ENCODE measurements around the gene KHNYN.
"Not testable (repeated sequence)": the region's sequence is repeated elsewhere in the genome, so short reads cannot be mapped to it uniquely, and the experiment has no call there.

The KHNYN gene

GRCh38 chr14:24429395-24430142 lies at the start of gene KHNYN, which contains the start of gene CBLN3:
Gene KHNYN (plus strand): TSS chr14:24429954. CDS start chr14:24430731, 777 bp downstream.
Gene CBLN3 (minus strand): TSS chr14:24429668. CDS start chr14:24429054, 614 bp downstream.
- DNase-seq (ENCODE audit: low spot score) = peak; percentile 83

DNA sequence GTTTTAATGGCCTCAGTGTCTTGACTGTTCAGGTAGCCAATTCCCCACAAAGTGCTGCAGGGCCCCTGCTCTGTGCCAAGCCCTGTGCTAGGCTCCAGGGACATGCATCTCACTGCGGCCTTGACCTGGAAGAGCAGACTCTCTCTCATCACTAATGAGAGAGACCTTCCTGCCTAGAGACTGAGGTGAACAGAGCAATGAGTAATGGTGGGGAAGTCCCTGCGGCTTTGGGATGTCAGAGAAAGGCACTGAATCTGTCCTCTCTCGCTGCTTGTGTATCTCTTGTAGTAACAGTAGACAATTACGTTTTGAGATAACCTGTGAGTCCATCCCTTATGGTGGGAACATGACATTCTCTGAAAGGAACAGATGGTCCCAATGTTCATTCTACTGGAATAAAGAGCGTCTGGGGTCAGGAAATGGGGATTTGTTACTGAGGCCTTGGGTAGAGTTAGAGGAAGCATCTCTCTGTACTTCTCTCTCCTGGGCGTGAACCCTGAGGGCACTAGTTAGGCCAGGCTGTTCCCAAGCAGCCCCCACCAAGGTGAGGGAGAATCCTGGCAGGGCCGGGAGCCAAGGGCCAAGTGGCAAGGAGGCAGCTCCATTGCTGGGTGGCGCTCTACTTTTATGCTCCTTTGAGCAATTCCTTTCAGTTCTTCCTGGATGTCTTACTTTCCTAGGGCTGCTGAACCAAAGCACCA lies 48.2 kb upstream of the KHNYN start:
- no peak for DNase-seq (ENCODE audit: low spot score)

DNA sequence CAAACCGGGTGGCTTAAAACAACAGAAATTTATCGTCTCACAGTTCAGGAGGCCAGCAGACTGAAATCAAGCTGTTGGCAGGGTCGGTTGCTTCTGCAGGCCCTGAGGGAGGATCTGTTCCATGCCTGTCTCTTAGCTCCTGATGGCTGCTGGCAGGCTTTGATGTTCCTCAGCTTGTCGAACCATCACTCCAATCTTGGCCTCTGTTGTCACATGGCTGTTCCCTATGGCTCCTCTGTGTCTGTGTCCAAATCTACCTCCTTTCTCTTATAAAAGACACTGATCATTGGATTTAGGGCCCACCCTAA lies 47.7 kb upstream of the KHNYN start:
- no peak for DNase-seq (ENCODE audit: low spot score)

DNA sequence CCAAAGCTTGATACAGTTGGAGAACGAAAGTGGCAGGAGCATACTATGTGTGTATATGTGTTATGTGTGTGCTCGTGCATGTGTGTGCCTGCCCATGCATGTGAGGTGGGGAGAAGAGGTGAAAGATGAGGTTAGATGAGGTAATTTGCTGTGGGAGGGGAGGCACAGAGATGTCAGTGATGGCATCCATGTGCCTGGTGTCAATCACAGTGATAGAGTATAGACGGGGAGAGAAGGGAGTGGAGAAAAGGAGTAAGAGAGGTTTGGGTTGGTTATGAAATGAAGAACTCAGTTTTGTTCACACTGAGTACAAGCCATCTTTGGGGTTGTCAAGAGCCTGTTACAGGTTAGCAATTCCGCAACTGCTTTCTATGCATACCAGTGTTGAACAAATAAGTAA lies 45.6 kb upstream of the KHNYN start:
- no peak for DNase-seq (ENCODE audit: low spot score)

- DNase-seq (ENCODE audit: low spot score) = no peak
Measured at GRCh38 chr14:24385524-24385923, 44.2 kb upstream of the KHNYN start.

GRCh38 chr14:24387009-24387345 lies 42.8 kb upstream of the KHNYN start:
- DNase-seq (ENCODE audit: low spot score) = no peak

- DNase-seq (ENCODE audit: low spot score) = not testable (repeated sequence)
Measured at GRCh38 chr14:24387579-24387978, 42.2 kb upstream of the KHNYN start.

GRCh38 chr14:24388474-24389179 lies 41.1 kb upstream of the KHNYN start:
- no peak for DNase-seq (ENCODE audit: low spot score)

- DNase-seq (ENCODE audit: low spot score) = no peak
Measured at GRCh38 chr14:24389226-24389848, 40.4 kb upstream of the KHNYN start.

DNA sequence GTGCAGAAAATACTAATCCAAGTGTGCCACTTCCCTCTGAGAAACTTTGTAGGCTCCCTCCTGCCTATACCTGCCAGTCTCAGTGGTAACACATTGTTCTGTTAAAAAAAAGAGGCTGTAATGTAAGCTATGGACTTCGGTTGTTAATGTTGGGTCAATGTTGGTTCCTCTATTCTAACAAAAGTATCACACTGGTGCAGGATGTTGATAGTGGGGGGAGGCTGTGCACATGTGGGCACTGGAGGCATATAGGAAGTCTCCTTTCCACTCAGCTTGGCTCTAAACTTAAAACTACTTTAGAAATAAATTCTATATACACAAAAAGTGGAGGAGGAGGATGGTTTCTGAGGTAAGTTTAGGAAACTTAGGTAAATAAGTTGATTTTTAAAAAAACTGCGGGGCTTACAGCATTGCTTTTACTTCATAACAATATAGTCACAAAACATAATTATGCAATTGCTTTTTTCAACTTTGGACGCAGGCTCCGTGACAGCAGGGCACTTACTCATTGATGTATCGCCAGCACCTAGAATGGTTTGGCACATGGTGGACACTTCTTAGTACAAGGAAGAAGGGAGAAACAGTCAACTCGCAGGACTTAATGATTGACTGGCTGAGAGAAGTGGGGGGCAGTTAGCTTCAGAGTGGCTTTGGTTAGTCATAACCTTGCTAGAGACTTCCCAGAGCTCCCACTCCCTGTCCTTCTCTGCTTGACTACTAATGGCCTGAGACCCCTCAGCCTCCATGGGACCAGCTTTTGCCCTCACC lies 38.9 kb upstream of the KHNYN start:
- no peak for DNase-seq (ENCODE audit: low spot score)

DNA sequence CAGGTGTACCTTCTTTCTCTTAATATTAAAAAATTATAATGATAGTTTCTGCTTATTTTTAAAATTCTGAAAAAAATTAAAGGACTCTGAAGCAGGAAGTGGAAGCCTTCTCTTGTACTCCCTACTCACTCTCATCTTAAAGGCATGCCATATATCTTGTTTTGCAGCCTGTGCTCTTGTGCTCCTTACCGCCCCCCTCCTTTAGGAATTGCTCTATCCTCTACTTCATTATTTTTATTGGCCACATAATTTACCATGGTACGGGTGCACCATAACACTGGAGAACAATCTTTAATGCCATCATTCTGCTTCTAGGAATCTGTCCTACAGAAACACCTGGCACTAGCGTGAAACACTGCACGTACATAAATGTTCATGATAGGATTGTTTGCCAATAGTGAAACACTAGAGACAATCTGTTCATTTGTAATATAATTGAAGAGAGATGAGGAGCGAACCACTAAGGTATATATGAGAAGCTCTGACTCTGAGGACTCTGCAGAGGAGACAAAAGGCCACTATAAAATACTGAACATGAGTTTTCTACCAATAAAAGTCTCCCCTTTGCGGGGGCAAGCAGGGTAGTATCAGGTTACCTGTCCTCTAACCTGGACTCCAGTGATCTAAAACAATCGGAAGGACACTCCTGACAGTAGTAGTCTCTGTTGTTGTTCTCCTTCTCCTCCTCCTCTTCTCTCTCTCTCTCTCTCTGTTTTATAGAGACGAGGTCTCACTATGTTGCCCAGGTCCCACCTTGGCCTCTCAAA lies 37.2 kb upstream of the KHNYN start:
- no peak for DNase-seq (ENCODE audit: low spot score)

DNA sequence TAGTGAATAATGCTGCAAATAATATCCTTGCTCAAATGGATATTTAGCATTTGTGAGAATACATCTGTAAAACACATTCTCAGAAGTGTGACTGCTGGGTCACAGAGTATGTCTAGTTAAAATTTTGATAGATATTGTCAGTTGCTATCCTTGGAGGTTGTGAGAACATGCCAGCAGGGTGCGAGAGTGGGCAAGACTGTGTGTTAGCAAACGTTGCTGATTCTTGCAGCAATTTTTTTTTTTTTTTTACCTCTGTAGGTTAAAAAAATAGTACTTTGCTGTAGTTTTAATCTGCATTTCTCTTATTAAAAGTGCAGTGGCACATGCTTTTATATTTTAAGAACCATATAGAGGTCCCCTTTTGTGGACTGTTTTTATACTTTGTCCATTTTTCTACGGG lies 35.5 kb upstream of the KHNYN start:
- DNase-seq (ENCODE audit: low spot score) = no peak

- no peak for DNase-seq (ENCODE audit: low spot score)
Measured at GRCh38 chr14:24395609-24396582, 33.9 kb upstream of the KHNYN start.

GRCh38 chr14:24397639-24398292 lies 32.0 kb upstream of the KHNYN start:
- DNase-seq (ENCODE audit: low spot score) = no peak

GRCh38 chr14:24398293-24398652 lies 31.5 kb upstream of the KHNYN start:
- no peak for DNase-seq (ENCODE audit: low spot score)

GRCh38 chr14:24398653-24399446 lies 30.9 kb upstream of the KHNYN start, which contains the start of gene NYNRIN:
Gene NYNRIN (plus strand): TSS chr14:24399003. CDS start chr14:24399247, 244 bp downstream.
- no peak for DNase-seq (ENCODE audit: low spot score)

GRCh38 chr14:24399447-24399822 lies 30.3 kb upstream of the KHNYN start:
- DNase-seq (ENCODE audit: low spot score) = no peak

DNA sequence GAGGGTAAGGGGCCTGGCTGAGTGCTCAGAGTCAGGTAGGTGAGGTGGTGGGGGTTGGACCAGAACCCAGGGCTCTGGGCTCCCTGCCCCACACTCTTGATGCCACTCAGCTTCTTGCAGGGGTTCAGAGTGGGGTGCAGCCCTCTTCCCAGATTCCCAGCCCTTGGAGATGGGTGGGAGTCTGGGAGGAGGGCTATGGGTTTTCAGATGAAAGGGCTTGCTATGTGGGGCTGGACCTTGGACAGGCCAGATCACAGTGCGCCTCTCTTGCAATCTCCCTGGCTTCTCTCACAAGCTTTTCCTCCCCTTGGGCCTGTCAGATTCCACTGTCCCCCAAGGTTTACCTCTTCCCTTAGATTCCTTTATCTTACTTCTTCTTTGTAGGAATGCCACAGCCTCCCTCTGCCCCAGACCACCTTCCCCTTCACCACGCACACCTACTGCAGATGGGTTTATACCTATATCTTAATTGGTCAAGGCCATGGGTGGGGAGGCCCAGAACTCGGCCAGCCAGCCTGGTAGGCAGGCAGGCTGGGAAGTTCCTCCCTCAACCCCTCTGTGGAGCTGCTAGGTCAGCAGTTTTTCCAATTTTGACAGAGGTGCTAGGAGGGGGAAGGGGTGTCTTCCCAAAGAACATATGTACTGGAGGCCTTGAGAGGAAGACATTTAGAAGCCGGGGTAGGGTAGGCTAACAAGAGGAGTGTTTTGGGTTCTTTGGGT lies 29.6 kb upstream of the KHNYN start:
- no peak for DNase-seq (ENCODE audit: low spot score)
